Stimulated activated CD8-positive, alpha-beta memory T cell treated with anti-CD3 and anti-CD28 coated beads, Interleukin-4, amount 100 ng/mL, for 48 hours (primary cell): Measurements from ENCODE around the gene ALDH1B1.

ENCODE experiments used
- DNase-seq: peaks from one replicate; pipeline ENCODE4 v3.0.0-alpha.2; 2020

ALDH1B1 gene

DNA sequence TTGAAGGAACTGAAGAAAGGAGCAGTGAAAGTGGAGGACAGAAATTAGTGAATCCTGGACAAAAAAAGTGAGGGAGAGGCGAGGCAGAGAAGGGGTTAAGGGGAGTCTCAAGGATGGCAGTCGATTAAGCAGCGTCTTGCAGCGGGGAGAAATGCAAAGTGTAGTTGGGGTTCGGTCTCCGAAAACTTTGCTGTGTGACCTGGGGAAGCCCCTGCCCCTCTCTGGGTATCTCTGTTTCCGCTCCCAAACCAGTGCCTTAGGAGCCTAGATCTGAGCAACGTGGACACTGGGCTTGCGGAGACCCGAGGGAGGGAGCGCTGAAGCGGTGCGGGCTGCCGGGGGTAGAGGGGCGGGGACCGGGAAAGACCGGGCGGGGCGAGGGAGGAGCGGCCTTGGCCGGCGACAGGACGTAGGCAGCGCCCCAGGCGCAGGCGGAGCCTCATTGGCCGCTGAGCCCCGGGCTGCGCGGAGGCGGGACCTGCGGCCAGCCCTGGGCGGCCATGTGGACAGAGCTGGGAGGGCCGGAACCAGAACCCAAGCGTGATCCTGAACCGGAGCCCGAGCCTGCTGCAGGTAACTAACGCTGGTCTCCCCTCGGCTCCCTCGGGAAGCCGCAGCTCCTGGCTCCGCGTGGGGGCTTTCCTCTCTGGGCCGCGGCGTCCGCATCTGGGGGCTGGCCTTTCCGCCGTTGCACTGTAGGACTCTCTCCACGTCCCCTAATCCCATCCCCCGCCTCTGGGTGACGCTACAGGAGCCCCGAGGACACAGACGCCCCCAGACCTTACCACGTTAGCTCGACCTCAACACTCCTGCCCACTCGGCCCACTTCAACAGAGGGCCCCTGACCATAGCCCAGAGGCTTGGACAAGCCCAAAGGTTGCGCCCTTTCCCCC is at the start of gene ALDH1B1:
Gene ALDH1B1, plus strand, starts transcription at position 468 of the 893 bp plus-strand sequence. CDS start 3,047 bp downstream, outside the sequence.
- DNase-seq: peak; percentile 81

DNA sequence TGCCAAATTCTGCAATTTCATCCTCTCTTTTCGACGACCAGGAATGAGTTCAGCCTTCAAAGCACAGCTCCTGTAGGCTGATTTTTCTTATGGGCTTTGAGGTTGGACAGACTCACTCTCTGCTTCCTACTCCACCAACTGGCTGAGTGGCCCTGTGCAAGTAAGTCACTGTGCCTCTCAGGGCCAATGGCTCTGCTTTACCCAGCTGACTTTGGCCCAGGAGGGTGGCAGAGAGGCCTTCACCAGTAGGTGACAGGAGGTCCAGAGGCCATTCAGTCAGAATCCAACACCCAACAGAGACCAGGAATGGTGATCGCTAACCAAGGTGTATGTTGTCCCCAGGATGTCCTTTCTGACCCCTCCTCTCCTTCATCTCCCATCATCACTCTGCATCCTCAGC is 49.5 kb upstream of the ALDH1B1 start:
- no peak for DNase-seq

DNA sequence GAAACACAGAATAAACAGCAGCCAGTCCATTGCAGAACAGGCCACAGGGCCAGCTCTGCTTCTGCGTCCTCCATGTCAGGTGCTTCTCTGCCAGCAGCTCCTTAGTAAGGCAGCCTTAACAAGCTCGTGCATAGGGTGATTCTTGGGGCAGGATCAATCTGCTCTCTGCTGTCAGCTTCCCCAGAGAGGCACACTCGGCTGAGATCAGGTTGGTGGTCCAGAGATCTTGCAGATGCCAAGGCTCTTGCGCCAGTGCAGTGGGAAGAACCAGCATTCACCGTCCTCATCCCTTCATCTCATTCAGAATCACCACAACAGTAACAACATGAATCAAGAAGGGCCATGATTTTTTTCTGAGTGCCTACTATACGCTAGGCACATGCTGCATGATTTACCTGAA is 49.0 kb upstream of the ALDH1B1 start:
- DNase-seq: no peak

DNA sequence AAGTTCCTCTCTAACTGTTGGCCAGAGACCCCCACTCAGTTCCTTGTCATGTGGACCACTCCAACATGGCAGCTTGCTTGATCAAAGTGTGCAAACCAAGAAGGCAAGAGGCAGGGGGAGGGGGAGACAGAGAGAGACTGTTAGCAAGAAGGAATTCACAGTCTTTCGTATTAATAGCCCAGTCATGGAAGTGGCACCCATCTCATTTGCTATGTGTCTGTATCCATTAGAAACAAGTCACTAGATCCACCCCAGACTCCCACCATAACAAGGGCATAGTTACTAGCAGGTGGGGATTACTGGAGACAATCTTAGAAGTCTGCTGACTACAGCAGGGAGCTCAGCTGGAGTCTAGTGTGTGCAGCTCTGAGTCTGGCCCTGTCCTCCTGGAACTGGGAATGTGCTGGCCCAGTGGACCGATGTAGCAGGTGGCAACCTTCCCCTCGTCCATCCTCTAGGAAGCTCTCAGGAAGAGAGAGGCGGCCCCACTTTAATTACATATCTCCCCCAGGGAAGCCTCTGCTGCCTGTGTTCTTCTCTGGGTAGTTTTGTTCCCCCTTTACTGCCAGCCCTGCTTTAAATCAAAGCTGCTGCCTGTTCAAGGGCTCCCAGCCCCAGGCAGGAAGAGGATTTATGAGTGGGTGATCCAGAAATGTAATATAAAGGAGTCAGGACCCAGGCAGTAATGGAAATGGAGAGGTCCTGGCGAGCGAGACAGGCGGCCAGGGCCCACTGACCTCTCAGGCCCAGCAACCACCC is 47.8 kb upstream of the ALDH1B1 start:
- DNase-seq: no peak

DNA sequence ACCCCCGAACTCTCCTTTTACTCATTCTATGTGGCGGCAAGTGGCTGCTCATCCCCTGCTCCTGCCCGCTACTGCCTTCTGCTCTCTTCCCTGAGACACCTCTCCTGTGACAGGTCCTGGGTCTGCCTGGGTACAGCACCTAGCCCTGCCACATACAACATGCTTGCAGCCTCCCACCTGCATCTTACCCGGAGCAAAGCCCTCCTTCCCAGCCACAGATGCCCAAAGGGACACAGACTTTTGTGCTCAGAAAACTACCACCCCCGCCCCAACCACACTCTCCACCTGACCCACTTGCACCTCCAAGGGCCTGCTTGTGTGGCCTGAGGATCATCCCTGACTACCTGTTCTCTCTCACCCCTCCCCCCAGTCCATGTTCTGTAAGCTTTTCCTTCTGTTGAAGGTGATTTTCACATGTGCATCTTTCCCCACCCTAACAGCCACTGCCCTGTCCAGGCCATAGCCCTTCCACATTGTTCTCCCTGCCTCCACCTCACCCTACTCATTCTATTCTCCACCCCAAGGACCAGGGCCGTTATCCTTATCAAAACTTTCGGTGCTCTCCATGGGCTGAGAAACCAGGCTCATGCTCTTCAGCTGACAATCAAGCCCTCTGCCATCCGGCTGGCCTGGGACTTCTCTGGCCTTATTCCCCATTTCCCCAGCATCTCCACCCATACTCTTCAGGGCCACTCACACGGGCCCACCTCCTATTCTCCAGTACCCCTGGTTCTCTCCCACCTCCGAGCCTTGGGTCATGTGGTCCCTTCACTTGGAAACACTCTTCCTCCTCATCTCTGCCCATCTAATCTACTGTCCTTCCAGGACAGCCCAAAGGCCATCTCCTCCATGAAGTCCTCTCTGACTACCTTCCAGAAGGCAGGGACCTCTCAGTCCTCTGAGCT is 46.4 kb upstream of the ALDH1B1 start:
- no peak for DNase-seq

DNA sequence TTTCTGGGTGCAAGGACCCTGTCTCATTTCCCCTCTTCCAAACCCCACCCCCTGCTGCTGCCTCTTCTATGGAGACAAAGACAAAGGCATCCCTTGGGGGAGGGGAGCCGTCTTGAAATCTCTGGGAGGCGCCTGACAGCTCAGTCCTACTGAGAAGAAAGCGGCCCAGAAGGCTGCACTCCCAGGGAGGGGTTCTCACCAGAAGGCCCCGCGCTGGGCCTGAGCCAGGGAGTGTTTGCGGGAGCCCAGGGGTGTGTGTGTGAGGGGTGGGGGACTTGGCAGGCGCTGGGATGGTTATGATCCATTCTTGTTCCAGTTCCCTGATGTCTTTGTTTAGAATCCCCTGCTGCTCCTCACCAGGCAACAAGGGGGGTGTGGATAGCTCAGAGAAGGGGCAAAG is 45.7 kb upstream of the ALDH1B1 start:
- no peak for DNase-seq

DNA sequence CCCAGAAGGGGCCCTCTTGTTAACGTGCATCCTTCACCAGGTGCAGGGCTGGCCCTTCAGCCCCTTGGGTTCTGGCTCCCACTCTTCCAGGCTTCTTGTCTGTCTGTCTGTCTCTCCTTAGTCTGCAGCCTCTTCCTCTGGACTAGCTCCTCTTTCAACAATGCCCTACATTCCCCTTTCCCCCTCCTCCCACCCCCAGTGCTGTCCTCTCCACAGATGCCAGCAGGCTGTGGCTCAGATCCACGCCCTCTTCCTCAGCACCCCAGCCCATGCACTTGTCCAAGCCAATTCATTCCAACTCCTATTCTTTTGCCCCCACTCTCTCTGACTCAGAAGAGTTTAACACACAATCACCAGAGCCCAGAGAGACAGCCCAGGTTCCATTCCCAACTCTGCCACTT is 45.2 kb upstream of the ALDH1B1 start:
- no peak for DNase-seq

DNA sequence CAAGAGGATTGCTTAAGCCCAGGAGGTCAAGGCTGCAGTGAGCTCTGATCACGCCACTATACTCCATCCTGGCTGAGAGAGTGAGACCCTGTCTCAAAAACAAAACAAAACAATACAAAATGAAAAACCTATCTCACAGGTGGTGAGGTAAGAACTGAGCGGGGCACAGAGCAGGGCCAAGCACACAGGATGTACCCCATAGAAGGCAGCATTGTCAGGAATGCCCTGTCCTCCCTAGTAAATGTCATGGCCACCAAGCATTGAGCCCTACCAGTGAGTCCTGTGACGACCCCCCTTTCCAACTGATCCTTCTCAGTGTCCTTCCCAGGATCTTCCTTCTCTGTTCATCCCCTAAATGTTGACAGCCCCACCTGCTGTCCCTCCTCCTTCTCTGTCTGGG is 44.6 kb upstream of the ALDH1B1 start:
- no peak for DNase-seq

DNA sequence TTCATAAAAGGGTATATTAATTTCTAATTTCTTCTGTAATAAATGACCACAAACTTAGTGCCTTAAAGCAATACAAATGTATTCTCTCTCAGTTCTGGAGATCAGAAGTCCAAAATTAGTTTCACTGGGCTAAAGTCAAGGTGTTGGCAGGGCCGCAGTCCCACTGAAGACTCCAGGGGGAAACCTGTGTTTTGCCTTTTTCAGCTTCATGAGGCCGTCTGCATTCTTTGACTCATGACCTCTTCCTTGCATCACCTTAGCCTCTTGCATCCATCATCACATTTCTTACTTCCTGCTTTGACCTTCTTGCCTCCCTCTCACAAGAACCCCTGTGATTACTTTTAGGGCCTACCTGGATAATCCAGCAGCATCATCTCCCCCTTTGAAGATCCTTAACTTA is 42.0 kb upstream of the ALDH1B1 start:
- no peak for DNase-seq

DNA sequence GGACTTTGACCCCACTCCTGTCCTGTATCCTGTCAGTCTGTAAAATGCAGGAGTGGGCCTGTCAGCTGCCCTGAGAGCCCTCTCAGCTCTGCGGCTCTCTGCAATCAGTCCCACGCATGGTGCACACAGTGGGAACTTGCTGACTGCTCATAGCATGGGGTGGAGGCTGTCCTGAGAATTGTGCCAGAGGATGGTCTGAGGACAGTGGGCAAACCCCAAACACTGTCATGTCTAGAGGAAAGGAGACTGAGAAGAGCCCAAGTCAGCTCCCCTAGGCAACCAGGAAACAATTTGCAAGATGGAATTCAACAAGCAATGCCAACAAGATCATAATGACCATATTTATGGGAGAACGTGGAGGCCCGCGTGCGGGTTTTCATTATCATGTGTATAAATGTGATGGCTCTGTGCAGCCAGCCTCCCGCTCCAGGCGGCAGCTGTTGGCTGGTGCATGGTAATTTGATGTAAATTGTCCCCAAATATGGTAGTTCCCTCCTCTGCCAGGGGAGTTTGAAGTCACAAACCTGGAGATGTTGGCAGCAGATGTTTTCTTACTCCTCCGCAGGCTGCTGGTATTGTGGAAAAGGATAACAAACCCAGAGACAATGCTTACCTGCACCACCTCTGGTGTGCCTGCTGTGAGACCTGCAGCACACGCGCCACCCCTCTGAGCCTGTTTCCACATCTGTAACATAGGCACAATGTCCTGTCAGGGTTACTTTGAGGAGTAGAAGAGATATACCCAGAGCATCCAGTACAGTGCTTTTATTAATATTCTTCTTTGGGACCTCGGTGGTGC is 39.8 kb upstream of the ALDH1B1 start:
- no peak for DNase-seq

DNA sequence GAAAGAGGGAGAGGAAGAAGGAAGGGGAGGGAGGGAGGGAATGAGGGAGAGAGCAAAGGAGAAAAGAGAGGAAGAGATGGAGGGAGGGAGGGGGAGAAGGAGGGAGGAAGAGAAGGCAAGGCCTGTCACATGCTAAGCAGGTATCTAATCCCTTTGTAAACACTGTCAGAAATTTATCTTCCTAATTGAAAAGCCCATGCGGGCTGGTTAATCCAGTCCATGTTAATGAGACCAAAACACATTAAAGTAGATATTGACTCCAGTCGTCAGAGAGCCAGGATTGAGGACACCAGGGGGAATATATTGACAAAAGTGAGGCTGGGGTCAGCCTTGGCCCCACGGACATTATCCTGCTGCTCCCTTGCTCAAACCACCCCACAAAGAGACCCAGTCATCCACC is 37.4 kb upstream of the ALDH1B1 start:
- DNase-seq: no peak

DNA sequence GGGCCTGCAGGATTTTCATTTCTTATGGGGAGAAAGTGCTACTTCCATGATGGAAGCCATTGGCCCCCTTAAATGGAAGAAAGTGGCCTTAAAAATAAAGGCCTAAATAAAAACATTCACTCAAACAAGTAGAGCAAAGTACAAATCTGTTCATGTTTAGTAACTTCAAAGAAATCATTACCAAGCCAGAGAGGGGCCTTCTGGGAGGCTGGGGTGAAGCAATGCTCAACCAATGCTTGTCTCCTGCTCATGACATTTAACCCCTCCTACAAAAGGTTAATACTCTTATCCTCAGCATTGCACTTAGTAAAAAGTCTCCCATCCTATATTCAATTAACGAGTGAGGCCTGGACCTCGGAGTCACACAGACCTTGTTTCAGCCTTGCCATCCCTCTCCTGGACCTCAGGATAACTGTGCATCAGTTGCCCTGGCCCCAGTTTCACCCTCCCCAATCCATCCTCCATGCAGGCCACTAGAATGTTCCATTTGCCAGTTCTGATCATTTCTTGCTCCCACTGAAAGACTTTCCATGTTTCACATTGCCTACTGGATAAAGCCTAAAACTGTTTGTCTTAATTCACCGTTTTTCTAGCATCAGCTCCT is 36.9 kb upstream of the ALDH1B1 start:
- DNase-seq: no peak

DNA sequence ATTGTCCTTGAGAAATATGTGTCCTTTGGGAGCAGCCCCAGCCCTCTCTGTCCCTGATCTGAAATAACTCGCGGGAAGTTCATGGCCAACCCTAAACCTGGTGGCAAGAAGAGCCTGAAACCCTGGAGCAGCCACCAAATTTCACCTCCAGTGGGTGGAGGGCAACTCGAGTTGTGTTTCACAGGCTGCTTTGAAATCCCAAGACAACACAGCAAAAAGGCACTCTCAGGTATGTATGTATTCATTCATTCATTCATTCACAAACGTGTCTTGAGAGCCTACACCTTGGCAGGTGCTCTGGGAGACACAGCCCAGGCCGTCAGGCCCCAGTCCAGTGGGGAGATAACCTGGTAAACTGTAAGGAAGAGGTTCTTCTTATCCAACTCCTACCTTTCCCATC is 35.7 kb upstream of the ALDH1B1 start:
- no peak for DNase-seq

DNA sequence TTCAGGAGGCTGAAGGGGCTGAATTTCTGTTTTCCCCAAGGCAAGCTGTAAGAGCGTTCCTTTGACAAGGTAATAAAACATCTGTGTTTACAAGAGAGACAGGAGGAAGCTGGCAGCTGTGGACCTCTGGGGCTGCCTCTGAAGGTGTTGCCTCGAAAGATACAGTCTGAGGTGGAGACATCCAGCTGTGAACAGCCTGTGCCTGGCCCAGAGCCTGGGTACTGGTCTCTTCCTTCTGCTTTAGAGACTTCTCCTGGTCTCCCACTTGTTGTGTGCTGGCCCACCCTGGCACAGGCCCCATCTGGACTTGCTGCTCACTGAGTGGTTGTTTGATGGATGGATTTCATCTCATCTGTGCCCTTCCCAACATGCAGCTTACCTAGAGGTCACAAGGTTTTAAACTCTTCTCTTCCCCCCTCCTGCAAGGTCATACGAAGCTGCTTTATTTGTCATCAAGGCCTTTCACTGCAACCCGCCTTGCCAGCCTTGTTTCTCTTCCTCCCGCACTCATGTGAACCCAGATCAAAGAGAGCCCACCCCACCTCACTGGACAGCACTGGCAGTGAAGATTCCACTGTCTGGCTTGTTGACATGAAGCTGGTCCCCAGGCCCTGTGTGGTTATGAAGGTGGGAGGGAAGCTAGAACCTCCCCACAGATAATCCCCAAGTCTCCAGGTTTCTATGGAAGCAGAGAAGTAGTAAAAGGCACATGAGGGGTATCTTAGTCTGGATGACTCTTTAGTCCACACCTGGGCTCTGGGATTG is 35.0 kb upstream of the ALDH1B1 start:
- no peak for DNase-seq

DNA sequence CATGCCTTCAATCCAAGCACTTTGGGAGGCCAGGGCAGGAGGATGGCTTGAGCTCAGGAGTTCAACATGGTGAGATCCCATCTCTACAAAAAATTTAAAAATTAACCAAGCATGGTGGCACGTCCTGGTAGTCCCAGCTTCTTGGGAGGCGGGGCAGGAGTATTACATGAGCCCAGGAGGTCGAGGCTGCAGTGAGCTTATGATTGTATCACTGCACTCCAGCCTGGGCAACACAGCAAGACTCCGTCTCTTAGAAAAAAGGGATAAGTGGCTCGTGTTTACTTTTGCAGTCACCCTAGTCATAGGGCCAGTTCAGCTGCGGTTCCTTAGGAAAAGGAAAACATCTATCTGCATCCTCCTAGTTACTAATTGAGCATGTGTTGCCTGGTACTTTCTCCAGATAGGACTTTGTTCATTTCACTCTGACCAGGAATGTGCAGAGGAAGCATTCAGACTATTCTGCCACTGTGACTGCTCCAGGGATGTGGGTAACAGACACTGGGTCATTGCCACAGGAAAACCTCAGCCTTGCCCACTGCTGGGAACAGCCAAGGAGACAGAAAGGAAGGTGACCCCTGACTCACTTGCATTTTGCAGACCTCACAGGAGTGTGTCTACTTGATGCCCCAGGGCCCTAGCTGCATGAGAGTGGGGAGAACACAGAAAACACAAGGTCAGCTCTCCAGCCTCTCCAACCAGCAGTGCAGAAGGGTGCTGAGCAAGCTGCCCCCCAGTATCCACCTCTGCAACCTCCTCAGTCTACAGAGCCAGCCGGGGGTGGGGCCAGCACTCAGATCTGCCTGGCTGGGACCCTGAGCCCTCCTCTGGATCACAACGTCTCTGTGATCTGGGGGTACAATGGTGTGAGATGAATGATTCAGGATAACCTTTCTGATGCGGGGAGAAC is 33.9 kb upstream of the ALDH1B1 start:
- DNase-seq: no peak

DNA sequence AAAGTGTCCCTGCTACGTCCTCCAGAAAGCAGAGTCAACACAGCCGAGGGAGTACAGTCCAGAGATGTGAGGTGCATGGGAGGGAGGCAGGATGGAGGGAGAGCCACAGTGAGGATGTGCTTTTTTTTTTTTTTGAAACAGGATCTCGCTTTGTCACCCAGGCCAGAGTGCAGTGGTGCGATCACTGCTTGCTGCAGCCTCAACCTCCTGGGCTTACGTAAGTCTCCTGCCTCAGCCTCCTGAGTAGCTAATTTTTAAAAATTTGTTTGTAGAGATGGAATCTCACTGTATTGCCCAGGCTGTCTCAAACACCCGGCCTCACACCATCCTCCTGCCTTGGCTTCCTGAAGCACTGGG is 33.2 kb upstream of the ALDH1B1 start:
- DNase-seq: no peak

DNA sequence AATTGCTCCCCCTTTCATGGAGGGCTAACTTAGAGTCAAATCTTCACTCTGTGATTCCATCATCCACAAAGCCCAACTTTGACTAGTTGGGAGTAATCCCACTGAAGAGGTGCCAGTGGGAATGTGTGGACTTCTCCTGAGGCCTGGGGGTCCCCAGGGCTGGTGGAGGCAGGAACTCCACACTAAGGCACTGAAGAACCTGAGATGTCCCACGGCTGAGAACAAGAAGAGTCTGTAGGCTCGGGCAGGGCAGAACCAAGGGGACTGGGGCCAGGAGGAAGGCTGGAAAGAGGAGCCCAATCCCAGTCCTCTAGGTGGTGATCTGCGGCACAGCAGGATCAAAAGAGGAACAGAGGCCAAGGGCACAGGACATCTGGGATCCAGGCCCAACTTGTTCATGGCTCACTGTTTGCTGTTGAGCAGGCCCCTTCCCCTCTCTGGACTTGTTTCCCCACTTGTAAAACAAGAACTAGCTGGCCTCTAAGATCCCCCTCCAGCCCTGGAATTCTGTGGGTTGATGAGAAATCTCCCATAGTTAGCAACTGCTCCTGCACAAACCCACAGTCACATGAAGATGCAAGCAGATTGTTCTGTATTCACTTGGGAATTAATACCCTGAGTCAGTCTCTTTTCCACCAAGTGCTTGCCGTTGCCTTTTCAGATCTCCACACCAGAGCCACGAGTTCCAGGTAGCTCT is 32.7 kb upstream of the ALDH1B1 start:
- no peak for DNase-seq

DNA sequence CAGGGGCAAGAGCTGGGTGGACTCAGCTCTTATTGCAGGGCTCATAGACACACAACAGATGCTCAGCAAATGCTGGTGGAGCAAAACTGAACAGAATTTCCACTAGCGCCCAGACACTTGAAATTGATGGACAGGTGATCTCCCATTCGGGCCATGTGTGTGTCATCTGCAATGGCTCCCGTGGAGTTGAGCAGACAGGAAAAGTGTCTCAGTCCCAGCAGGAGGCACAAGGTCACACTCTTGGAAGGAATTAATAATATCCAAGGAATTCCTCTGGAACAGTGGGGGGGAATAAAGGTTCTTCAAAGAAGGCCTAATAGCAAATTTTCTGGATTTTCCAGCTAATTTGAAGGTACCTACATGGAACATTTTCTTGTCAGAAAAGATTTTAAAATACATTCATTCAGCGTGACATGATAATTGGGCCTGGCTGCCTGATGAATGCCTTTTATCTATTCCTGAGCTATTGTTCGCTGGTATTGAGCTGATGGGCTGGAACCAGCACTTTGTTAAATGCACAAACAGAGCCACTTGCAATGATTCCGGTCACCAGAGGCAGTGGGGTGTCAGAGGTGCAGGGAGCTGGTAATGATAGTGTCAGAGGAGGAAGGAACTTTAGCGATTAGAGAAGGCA is 31.5 kb upstream of the ALDH1B1 start:
- no peak for DNase-seq

DNA sequence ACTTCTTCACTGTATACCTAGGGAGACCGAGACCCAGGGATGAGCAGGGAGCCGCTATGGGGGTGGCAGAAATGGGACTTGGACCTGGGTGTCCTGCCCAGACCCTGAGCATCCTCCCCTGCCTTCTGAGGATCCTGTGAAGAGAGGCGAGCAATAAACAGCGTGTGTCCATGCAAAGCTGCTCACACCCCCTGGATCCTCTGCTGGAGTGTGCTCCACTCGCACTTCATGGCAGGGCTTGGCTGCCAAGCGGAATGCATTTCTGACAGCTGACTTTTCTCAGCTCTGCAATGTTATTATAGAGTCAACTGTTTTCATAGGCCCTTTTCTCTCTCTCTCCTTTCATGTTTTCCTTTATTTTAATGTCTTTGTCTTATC is 31.0 kb upstream of the ALDH1B1 start:
- DNase-seq: no peak
